Stimulated activated CD4-positive, alpha-beta T cell treated with anti-CD3 and anti-CD28 coated beads, TNF-alpha, amount 100 ng/mL, for 4 hours (primary cell): ENCODE data around the gene SEPTIN6.
A peak's percentile ranks its signal among the peaks of the same experiment; 100 is the strongest.
"Not testable (repeated sequence)": the region's sequence is repeated elsewhere in the genome, so short reads cannot be mapped to it uniquely, and the experiment has no call there.

Source experiments
- DNase-seq, 3 experiments: peaks; one replicate each; pipeline ENCODE4 v3.0.0-alpha.2; 2020; ENCODE audit warnings: low read depth in 3 of 3

Gene SEPTIN6

GRCh38 chrX:119690921-119691716 lies 1.8 kb downstream of the SEPTIN6 start:
- DNase-seq: peak in 2 of 3 experiments; percentile 48 to 51

- DNase-seq: no peak
Measured at GRCh38 chrX:119688911-119689321, 4.1 kb downstream of the SEPTIN6 start.

GRCh38 chrX:119687661-119688413 lies 5.1 kb downstream of the SEPTIN6 start:
- no peak for DNase-seq

GRCh38 chrX:119686087-119686691 lies 6.8 kb downstream of the SEPTIN6 start:
- DNase-seq: no peak

GRCh38 chrX:119685225-119686066 lies 7.5 kb downstream of the SEPTIN6 start:
- no peak for DNase-seq

- DNase-seq: no peak
Measured at GRCh38 chrX:119684916-119685224, 8.1 kb downstream of the SEPTIN6 start.

GRCh38 chrX:119684312-119684711 lies 8.7 kb downstream of the SEPTIN6 start:
- not testable (repeated sequence) for DNase-seq

- DNase-seq: no peak
Measured at GRCh38 chrX:119682019-119682989, 10.7 kb downstream of the SEPTIN6 start.

- no peak for DNase-seq
Measured at GRCh38 chrX:119677654-119677981, 15.3 kb downstream of the SEPTIN6 start.

- DNase-seq: no peak
Measured at GRCh38 chrX:119676949-119677653, 15.9 kb downstream of the SEPTIN6 start.

- DNase-seq: no peak
Measured at GRCh38 chrX:119673336-119673735, 19.6 kb downstream of the SEPTIN6 start.

GRCh38 chrX:119672426-119672825 lies 20.5 kb downstream of the SEPTIN6 start:
- DNase-seq: no peak

- no peak for DNase-seq
Measured at GRCh38 chrX:119669424-119670037, 23.4 kb downstream of the SEPTIN6 start.

GRCh38 chrX:119667111-119667878 lies 25.7 kb downstream of the SEPTIN6 start:
- DNase-seq: no peak

GRCh38 chrX:119664877-119665276 lies 28.1 kb downstream of the SEPTIN6 start:
- not testable (repeated sequence) for DNase-seq

- no peak for DNase-seq
Measured at GRCh38 chrX:119661486-119661885, 31.5 kb downstream of the SEPTIN6 start.

- DNase-seq: no peak
Measured at GRCh38 chrX:119659522-119659921, 33.4 kb downstream of the SEPTIN6 start.

GRCh38 chrX:119655125-119655524 lies 37.8 kb downstream of the SEPTIN6 start:
- DNase-seq: peak in 2 of 3 experiments; percentile 38 to 67

- DNase-seq: peak in 1 of 3 experiments; percentile 18
Measured at GRCh38 chrX:119654112-119654531, 38.8 kb downstream of the SEPTIN6 start.
